Measurements from ENCODE around the gene KIF23. TPM values are rescaled to one million over a fixed set of nuclear protein-coding genes. Genes with fewer than 3 reads are reported as not detected.

Gene KIF23
- total RNA-seq, 2 donors from 2014 or later = 53.4 to 82.6 TPM

DNA sequence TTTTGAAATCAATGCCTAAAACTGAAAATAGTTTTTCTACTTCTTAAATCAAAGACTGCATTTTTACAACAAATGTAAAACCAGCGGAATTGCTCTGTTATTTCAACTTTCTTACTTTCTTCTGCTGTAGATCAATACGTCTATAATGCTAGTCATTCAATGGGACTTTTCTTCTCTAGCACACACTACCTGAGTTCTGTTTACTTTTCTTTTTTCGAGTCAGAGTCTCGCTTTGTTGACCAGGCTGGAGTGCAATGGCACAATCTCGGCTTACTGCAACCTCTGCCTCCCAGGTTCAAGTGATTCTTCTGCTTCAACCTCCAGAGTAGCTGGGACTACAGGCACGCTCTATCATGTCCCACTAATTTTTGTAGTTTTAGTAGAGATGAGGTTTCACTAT lies 40.7 kb upstream of the KIF23 start:
- Histone ChIP-seq H3K27ac (ENCODE audit: low read depth, low read length) (no peak overlapping the region), H3K4me1 (ENCODE audit: control insufficient read depth, insufficient read depth, low read length) (no peaks in the 10 kb centered on the region), H3K9me3 (ENCODE audit: control insufficient read depth, low read length) (peaks cover 13% of the 10 kb centered on the region), H3K4me3 (ENCODE audit: low read length) (no peak overlapping the region), H3K36me3 (ENCODE audit: control insufficient read depth, insufficient read depth, low read length) (peaks cover 10% of the 10 kb centered on the region), H3K9ac (ENCODE audit: extremely low read depth, low read length, poor library complexity, severe bottlenecking) (no peak overlapping the region), H3K27me3 (ENCODE audit: control insufficient read depth, insufficient read depth, low read length, poor library complexity, severe bottlenecking) (no peaks in the 10 kb centered on the region)
- H3K9me3 Mint-ChIP-seq = peaks cover 5% of the 10 kb centered on the region
- TF ChIP-seq CTCF (conservative IDR thresholded peaks at IDR 0.05) = no peak
- no peak overlapping the region for H3K27ac Mint-ChIP-seq
- H3K27me3 Mint-ChIP-seq (ENCODE audit: insufficient read depth) = no peaks in the 10 kb centered on the region
- 90 to 93% methylated on average over 6 of the region's 6 CpGs for WGBS, 2 experiments (ENCODE audit: insufficient coverage in 1 of 2, insufficient read length in 1 of 2)
- no peak overlapping the region for H3K4me3 Mint-ChIP-seq
- H3K36me3 Mint-ChIP-seq (ENCODE audit: low read depth) = peaks cover 18% of the 10 kb centered on the region
- DNase-seq = no peak
- H3K4me1 Mint-ChIP-seq = peaks cover 15% of the 10 kb centered on the region

DNA sequence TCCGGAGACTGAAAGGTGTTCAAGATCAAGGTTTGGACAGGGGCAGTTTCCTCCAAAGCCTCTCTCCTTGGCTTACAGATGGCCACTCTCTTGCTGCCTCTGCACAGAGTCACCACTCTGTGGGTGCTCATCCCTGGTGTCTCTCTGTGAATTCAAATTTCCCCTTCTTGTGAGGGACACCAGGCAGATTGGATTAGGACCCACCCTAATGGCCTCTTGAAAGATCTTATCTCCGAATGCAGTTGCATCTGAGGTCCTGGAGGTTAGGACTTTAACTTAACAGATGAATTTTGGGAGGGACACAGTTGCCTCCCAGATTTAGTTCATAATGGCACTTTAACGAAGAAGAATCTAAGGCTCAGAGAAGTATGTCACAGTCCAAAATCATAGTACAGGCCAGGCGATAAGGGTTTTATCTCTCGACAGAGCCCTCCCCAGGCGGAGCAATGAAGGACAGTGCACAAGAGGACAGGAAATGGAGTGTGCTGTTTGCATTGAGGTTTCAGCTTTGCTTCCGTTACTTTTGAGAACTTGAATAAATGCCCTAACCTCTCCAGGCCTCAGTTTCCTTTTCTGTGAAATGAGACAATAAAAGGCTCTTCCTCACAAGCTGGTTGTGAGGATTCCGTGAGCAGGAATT lies 38.9 kb upstream of the KIF23 start:
- no peak overlapping the region for H3K9ac ChIP-seq (ENCODE audit: extremely low read depth, low read length, poor library complexity, severe bottlenecking)
- DNase-seq = no peak
- H3K9me3 Mint-ChIP-seq = peaks cover 5% of the 10 kb centered on the region
- WGBS, 2 experiments (ENCODE audit: insufficient coverage in 1 of 2, insufficient read length in 1 of 2) = 92 to 93% methylated on average over 6 to 8 of the region's 8 CpGs
- H3K27ac ChIP-seq (ENCODE audit: low read depth, low read length) = no peak overlapping the region
- no peaks in the 10 kb centered on the region for H3K4me1 ChIP-seq (ENCODE audit: control insufficient read depth, insufficient read depth, low read length)
- no peak overlapping the region for H3K4me3 ChIP-seq (ENCODE audit: low read length)
- peaks cover 14% of the 10 kb centered on the region for H3K4me1 Mint-ChIP-seq
- H3K36me3 Mint-ChIP-seq (ENCODE audit: low read depth) = peaks cover 19% of the 10 kb centered on the region
- TF ChIP-seq CTCF (conservative IDR thresholded peaks at IDR 0.05) = no peak
- no peaks in the 10 kb centered on the region for H3K27me3 ChIP-seq (ENCODE audit: control insufficient read depth, insufficient read depth, low read length, poor library complexity, severe bottlenecking)
- H3K9me3 ChIP-seq (ENCODE audit: control insufficient read depth, low read length) = peaks cover 13% of the 10 kb centered on the region
- H3K4me3 Mint-ChIP-seq = no peak overlapping the region
- no peaks in the 10 kb centered on the region for H3K27me3 Mint-ChIP-seq (ENCODE audit: insufficient read depth)
- H3K27ac Mint-ChIP-seq = no peak overlapping the region
- H3K36me3 ChIP-seq (ENCODE audit: control insufficient read depth, insufficient read depth, low read length) = peaks cover 20% of the 10 kb centered on the region

DNA sequence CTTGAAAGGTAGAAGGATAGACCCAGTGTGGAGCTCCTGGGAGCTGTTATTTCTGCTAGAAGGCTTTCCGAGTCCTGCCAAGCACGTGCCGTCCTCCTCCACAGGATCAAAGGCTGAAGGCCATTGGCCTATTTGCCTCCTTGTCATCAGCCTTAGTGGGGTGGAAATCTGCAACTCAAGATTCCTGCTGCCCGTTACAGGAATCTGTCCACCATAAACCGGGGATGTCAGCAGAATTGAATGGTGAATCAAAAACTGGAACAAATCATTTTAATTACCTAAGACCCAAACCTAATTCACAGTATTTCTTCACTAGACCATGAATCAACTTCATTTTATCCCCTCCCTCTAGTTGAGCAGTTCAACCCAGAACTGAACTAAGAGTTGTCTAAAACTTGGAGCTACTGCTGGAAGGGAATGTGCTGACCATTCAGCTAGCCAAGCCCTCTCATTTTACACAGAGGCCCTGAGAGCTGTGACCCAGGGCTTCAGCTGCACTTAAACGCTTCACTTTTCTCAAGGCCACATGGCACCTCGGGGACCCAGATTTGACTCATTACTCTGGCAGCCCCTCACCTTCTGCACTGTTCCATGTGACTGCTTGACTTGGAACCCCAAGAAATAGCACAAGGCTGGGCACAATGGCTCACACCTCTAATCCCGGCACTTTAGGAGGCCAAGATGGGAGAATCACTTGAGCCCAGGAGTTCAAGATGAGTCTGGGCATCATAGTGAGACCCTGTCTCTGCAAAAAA lies 36.8 kb upstream of the KIF23 start:
- no peak overlapping the region for H3K27ac Mint-ChIP-seq
- peaks cover 21% of the 10 kb centered on the region for H3K4me1 Mint-ChIP-seq
- DNase-seq = no peak
- Histone ChIP-seq H3K9ac (ENCODE audit: extremely low read depth, low read length, poor library complexity, severe bottlenecking) (no peak overlapping the region), H3K9me3 (ENCODE audit: control insufficient read depth, low read length) (peaks cover 6% of the 10 kb centered on the region), H3K27me3 (ENCODE audit: control insufficient read depth, insufficient read depth, low read length, poor library complexity, severe bottlenecking) (no peaks in the 10 kb centered on the region), H3K4me1 (ENCODE audit: control insufficient read depth, insufficient read depth, low read length) (no peaks in the 10 kb centered on the region), H3K4me3 (ENCODE audit: low read length) (no peak overlapping the region), H3K36me3 (ENCODE audit: control insufficient read depth, insufficient read depth, low read length) (peaks cover 25% of the 10 kb centered on the region), H3K27ac (ENCODE audit: low read depth, low read length) (no peak overlapping the region)
- H3K27me3 Mint-ChIP-seq (ENCODE audit: insufficient read depth) = peaks cover 2% of the 10 kb centered on the region
- H3K4me3 Mint-ChIP-seq = no peak overlapping the region
- peaks cover 5% of the 10 kb centered on the region for H3K9me3 Mint-ChIP-seq
- peaks cover 32% of the 10 kb centered on the region for H3K36me3 Mint-ChIP-seq (ENCODE audit: low read depth)
- no peak for TF ChIP-seq CTCF (conservative IDR thresholded peaks at IDR 0.05)
- WGBS, 2 experiments (ENCODE audit: insufficient coverage in 1 of 2, insufficient read length in 1 of 2) = 90 to 91% methylated on average over 8 of the region's 8 CpGs

Measured in endodermal cell (in vitro differentiated cells).